NCI-H1105 (cell line): ENCODE results near the gene PAX7.

Experiments used
- DNase-seq: peaks from one replicate; lab custom pipeline; 2025; lab: John Stamatoyannopoulos, UW

The PAX7 gene

GRCh38 chr1:18703041-18703621 is 72.5 kb downstream of the PAX7 start:
- no peak for DNase-seq

- DNase-seq = no peak
These were observed 75.2 kb downstream of the PAX7 start for GRCh38 chr1:18705811-18706210.

- DNase-seq = no peak
These were observed 77.1 kb downstream of the PAX7 start for GRCh38 chr1:18707696-18708257.

GRCh38 chr1:18710002-18710401 is 79.4 kb downstream of the PAX7 start:
- no peak for DNase-seq

GRCh38 chr1:18711003-18711402 is 80.4 kb downstream of the PAX7 start:
- no peak for DNase-seq

- DNase-seq = no peak
These were observed 81.0 kb downstream of the PAX7 start for GRCh38 chr1:18711536-18712251.

- DNase-seq = no peak
These were observed 81.6 kb downstream of the PAX7 start for GRCh38 chr1:18712252-18712600.

GRCh38 chr1:18714404-18715175 is 83.9 kb downstream of the PAX7 start:
- DNase-seq = no peak

GRCh38 chr1:18716112-18716784 is 85.6 kb downstream of the PAX7 start:
- DNase-seq = no peak

GRCh38 chr1:18716785-18717678 is 86.4 kb downstream of the PAX7 start:
- DNase-seq = no peak

- DNase-seq = no peak
These were observed 89.3 kb downstream of the PAX7 start for GRCh38 chr1:18719786-18720451.

- no peak for DNase-seq
These were observed 90.4 kb downstream of the PAX7 start for GRCh38 chr1:18721041-18721440.

GRCh38 chr1:18721776-18722175 is 91.1 kb downstream of the PAX7 start:
- no peak for DNase-seq

- no peak for DNase-seq
These were observed 91.6 kb downstream of the PAX7 start for GRCh38 chr1:18722270-18722669.

GRCh38 chr1:18723206-18723605 is 92.6 kb downstream of the PAX7 start:
- DNase-seq = no peak

- no peak for DNase-seq
These were observed 93.2 kb downstream of the PAX7 start for GRCh38 chr1:18723701-18724411.

- DNase-seq = no peak
These were observed 94.2 kb downstream of the PAX7 start for GRCh38 chr1:18724801-18725200.

- peak; percentile 70 for DNase-seq
These were observed 94.7 kb downstream of the PAX7 start for GRCh38 chr1:18725231-18725895.

- no peak for DNase-seq
These were observed 95.7 kb downstream of the PAX7 start for GRCh38 chr1:18726368-18726767.

- no peak for DNase-seq
These were observed 97.3 kb downstream of the PAX7 start for GRCh38 chr1:18727956-18728355.
